ENCODE data around the gene TCF25. TPM values are rescaled to one million over a fixed set of nuclear protein-coding genes. Genes with fewer than 3 reads are reported as not detected.
A peak's percentile ranks its signal among the peaks of the same experiment; 100 is the strongest.

TCF25 gene
- total RNA-seq, 4 donors from 2014 or later = 79.7 to 124 (median 101) TPM

GRCh38 chr16:89893642-89894548, 20.5 kb downstream of the TCF25 start:
- 87 to 95% methylated on average over 3 to 14 of the region's 45 CpGs for WGBS, 2 donors
- no peak for DNase-seq
- H3K36me3 ChIP-seq = peaks cover 49 to 100% (median 76%) of the 10 kb centered on the region in 3 donors
- intact Hi-C loops (cut with DNase I) = no loop called here
- no peaks in the 10 kb centered on the region for H3K27me3 ChIP-seq
- H3K4me1 ChIP-seq = no peaks in the 10 kb centered on the region
- TF ChIP-seq, protein P1, sequence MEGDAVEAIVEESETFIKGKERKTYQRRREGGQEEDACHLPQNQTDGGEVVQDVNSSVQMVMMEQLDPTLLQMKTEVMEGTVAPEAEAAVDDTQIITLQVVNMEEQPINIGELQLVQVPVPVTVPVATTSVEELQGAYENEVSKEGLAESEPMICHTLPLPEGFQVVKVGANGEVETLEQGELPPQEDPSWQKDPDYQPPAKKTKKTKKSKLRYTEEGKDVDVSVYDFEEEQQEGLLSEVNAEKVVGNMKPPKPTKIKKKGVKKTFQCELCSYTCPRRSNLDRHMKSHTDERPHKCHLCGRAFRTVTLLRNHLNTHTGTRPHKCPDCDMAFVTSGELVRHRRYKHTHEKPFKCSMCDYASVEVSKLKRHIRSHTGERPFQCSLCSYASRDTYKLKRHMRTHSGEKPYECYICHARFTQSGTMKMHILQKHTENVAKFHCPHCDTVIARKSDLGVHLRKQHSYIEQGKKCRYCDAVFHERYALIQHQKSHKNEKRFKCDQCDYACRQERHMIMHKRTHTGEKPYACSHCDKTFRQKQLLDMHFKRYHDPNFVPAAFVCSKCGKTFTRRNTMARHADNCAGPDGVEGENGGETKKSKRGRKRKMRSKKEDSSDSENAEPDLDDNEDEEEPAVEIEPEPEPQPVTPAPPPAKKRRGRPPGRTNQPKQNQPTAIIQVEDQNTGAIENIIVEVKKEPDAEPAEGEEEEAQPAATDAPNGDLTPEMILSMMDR (IDR thresholded peaks at IDR 0.05) = no peak
- TF ChIP-seq POLR2A (IDR thresholded peaks at IDR 0.05) = no peak
- no peak overlapping the region for H3K4me3 ChIP-seq
- H3K27ac ChIP-seq = no peak overlapping the region
- no peaks in the 10 kb centered on the region for H3K9me3 ChIP-seq

DNA sequence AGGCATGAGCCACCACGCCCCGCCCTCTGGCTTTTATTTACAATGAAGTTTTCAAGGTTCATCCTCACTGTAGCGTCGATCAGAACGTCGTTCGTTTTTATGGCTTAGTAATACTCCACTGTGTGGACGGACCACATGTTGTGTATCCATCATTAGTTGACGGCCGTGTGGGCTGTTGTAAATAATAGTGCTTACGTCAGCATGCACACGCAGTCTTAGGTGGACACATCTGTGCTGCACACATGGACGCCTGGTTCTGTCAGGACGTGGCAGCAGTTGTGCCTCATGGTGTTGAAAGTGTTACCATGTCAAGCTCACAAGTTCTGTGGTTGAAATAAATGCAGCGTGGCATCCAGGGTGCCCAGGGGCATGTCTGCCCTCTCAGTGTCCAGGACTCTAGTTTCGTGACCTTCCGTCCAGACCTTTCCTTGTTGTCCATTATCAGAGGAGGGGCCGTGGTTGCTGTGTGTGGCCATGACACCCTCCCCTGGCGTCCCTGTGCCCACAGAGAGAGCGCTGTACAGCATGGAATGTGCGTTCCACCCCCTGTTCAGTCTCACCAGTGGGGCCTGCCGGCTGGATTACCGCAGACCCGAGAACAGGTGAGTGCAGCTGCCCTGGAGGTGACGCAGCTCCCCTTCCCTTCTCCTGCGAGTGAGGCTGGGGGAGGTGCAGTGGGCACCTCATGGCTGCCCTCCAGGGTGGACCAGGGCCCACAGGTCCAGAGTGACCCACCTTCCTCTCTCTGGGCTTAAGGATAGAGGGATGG, 22.3 kb downstream of the TCF25 start:
- intact Hi-C loops (cut with DNase I) = no loop called here
- Histone ChIP-seq H3K9me3 (no peaks in the 10 kb centered on the region), H3K27ac (no peak overlapping the region), H3K27me3 (no peaks in the 10 kb centered on the region), H3K36me3 (peaks cover 49 to 100% (median 77%) of the 10 kb centered on the region in 3 donors), H3K4me3 (no peak overlapping the region), H3K4me1 (no peaks in the 10 kb centered on the region)
- no peak for DNase-seq
- no peak for TF ChIP-seq POLR2A (IDR thresholded peaks at IDR 0.05)
- TF ChIP-seq, protein P1 (IDR thresholded peaks at IDR 0.05) = no peak
- 87 to 88% methylated on average over 19 to 21 of the region's 26 CpGs for WGBS, 2 donors

- Histone ChIP-seq H3K27ac (peak overlapping the region in 2 of 4 donors; percentile 21 to 59), H3K4me1 (no peaks in the 10 kb centered on the region), H3K27me3 (no peaks in the 10 kb centered on the region), H3K9me3 (no peaks in the 10 kb centered on the region), H3K36me3 (peaks cover 40 to 91% (median 67%) of the 10 kb centered on the region in 3 donors), H3K4me3 (no peak overlapping the region)
- no peak for TF ChIP-seq POLR2A (IDR thresholded peaks at IDR 0.05)
- TF ChIP-seq, protein P1 (IDR thresholded peaks at IDR 0.05) = no peak
- intact Hi-C loops (cut with DNase I) = no loop called here
- 98% methylated on average over 8 to 11 of the region's 11 CpGs for WGBS, 2 donors
- DNase-seq = no peak
These were observed 23.8 kb downstream of the TCF25 start for GRCh38 chr16:89897204-89897603.

- Histone ChIP-seq H3K4me1 (no peaks in the 10 kb centered on the region), H3K27me3 (no peaks in the 10 kb centered on the region), H3K9me3 (no peaks in the 10 kb centered on the region), H3K36me3 (peaks cover 38 to 90% (median 62%) of the 10 kb centered on the region in 3 donors), H3K27ac (peak overlapping the region in 3 of 4 donors; percentile 21 to 59 (median 28)), H3K4me3 (no peak overlapping the region)
- TF ChIP-seq POLR2A (IDR thresholded peaks at IDR 0.05) = no peak
- TF ChIP-seq, protein P1 (IDR thresholded peaks at IDR 0.05) = no peak
- no peak for DNase-seq
- intact Hi-C loops (cut with DNase I) = no loop called here
- whole genome bisulfite sequencing, 2 donors = 65 to 82% methylated on average over 15 to 35 of the region's 36 CpGs
These were observed 25.0 kb downstream of the TCF25 start for GRCh38 chr16:89898201-89898967.

Data from esophagus squamous epithelium (tissue), 5 donors.